Muscle layer of colon (tissue), 2 donors: ENCODE data around the gene PRKG1.

Experiments used
- H3K27ac ChIP-seq: one replicate; pipeline ENCODE4 v1.7.0; 2013; ENCODE audit warnings: low read depth, mild to moderate bottlenecking, low read length, moderate library complexity
- H3K27me3 ChIP-seq, 2 donors: one replicate each; pipeline ENCODE4 v1.7.0; 2013; ENCODE audit warnings: low read length in 2 of 2, mild to moderate bottlenecking in 2 of 2; ENCODE audit not compliant: insufficient read depth in 2 of 2, control insufficient read depth in 1 of 2
- H3K36me3 ChIP-seq: one replicate; pipeline ENCODE4 v1.7.0; 2013; ENCODE audit warnings: mild to moderate bottlenecking, low read length; ENCODE audit not compliant: insufficient read depth
- H3K4me1 ChIP-seq: one replicate; pipeline ENCODE4 v1.7.0; 2013; ENCODE audit warnings: mild to moderate bottlenecking, low read length; ENCODE audit not compliant: insufficient read depth
- H3K4me3 ChIP-seq, 2 donors: one replicate each; pipeline ENCODE4 v1.7.0; 2013; ENCODE audit warnings: low read length in 2 of 2, low read depth in 1 of 2, mild to moderate bottlenecking in 1 of 2, moderate library complexity in 1 of 2
- H3K9ac ChIP-seq: one replicate; pipeline ENCODE4 v1.7.0; 2013; ENCODE audit warnings: low read length
- H3K9me3 ChIP-seq: one replicate; pipeline ENCODE4 v1.7.0; 2013; ENCODE audit warnings: mild to moderate bottlenecking, low read length
- donor health status: abdominal sarcoma.
- donor health status: Adenocarcinoma of cecum.

Gene PRKG1

DNA sequence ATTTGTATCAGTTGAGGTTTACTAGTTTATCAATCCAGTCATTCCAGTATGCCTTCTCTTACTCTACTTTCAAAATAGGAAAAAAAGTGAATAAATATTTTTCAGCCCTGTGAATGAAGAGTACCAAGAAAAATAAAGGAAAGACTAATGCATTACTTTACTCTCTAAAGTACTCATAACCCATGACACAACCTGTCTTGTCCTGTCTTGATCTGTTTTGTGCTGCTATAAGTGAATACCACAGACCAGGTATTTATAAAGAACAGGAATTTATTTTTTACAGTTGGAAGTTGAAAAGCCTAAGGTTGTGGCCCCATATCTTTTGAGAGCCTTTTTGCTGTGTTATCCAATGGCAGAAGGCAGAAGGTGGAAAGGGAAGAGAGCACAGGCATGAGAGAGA is 1045.2 kb downstream of the PRKG1 start:
- Histone ChIP-seq H3K27ac (no peak overlapping the region), H3K36me3 (no peaks in the 10 kb centered on the region), H3K4me3 (no peak overlapping the region), H3K9me3 (no peaks in the 10 kb centered on the region), H3K27me3 (no peaks in the 10 kb centered on the region), H3K4me1 (no peaks in the 10 kb centered on the region), H3K9ac (no peak overlapping the region)

DNA sequence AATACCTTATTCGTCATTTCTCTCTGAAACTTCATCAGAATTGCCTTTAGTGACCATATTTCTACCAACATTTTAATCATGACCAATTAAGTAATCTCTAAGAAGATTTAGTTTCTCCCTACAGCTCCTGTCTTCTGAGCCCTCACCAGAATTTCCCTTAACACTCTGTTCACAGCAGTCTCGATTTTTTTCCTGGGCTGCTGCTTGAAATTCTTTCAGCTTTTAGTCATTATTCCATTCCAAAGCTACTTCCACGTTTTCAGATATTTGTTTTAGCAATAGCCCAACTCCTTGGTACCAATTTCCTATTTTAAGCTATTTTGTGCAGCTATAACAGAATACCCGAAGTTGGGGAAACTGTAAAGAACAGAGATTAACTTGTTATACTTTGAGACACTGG is 1047.4 kb downstream of the PRKG1 start:
- H3K4me3 ChIP-seq, result no peak overlapping the region
- no peak overlapping the region for H3K9ac ChIP-seq
- H3K27me3 ChIP-seq, result no peaks in the 10 kb centered on the region
- no peaks in the 10 kb centered on the region for H3K4me1 ChIP-seq
- H3K36me3 ChIP-seq, result no peaks in the 10 kb centered on the region
- no peak overlapping the region for H3K27ac ChIP-seq
- no peaks in the 10 kb centered on the region for H3K9me3 ChIP-seq

DNA sequence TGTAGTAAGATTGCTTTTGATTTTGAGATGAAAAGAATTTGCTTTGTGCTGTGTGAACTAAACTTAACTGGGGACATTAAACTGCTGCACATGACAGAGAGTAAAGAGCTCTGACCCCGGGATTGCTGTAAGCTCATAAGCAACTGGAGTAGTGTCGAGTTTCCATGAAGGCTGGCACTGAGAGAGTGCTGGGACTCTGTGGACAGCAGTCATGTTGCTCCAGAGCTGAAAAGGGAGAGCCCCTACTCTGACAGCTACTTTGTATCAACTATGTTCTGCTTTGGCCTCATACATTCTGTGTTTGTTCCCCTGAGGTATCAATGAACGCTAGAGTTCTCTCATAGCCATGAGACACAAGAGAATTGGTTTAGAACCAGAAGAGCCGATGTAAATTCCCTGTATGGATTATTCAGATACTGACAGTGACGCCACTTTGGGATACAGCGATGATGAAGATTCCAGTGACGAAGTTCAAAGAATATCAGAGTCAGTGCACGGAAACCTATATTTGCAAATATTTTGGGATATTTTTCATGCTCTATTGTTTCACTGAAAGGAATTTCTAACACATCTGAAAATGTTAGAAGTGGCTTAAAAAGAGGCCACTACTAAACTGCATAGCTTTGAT is 1053.9 kb downstream of the PRKG1 start:
- Histone ChIP-seq H3K27me3 (no peaks in the 10 kb centered on the region), H3K4me1 (no peaks in the 10 kb centered on the region), H3K9ac (no peak overlapping the region), H3K27ac (no peak overlapping the region), H3K4me3 (no peak overlapping the region), H3K36me3 (no peaks in the 10 kb centered on the region), H3K9me3 (no peaks in the 10 kb centered on the region)

DNA sequence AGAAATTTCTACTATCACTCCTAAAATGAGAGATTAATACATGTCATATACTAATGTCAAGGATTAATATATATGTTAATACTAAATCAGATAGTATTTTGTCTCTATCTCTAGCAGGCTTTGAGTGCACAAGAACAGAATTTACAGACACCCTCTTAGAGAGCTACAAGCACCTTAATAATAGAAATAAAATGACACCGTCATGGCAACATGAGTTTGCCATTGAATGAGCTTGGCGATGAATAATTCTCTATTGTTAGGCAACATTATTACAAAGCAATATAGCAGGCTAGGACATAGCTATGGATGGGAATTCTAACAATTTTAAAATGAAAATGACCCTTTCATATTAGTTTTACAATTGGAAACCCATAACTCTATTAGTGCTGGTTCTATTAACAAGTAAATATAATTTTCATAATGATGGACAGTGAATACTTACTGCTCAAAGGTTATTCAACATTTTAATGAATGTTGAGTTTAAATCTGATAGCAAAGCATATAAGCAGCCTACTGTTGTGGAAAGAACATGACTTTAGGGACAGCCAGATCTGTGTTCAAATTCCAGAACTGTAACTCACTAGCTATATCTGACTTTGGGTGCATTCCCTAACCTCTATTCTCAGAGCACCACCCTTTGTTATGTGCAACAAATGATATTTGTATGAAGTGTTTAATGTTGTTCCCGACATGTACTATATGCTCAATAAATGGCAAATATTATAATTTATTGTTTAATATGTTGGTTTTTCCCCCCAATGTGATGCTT is 1055.3 kb downstream of the PRKG1 start:
- Histone ChIP-seq H3K36me3 (no peaks in the 10 kb centered on the region), H3K9ac (no peak overlapping the region), H3K9me3 (no peaks in the 10 kb centered on the region), H3K4me1 (no peaks in the 10 kb centered on the region), H3K27ac (no peak overlapping the region), H3K27me3 (no peaks in the 10 kb centered on the region), H3K4me3 (no peak overlapping the region)

DNA sequence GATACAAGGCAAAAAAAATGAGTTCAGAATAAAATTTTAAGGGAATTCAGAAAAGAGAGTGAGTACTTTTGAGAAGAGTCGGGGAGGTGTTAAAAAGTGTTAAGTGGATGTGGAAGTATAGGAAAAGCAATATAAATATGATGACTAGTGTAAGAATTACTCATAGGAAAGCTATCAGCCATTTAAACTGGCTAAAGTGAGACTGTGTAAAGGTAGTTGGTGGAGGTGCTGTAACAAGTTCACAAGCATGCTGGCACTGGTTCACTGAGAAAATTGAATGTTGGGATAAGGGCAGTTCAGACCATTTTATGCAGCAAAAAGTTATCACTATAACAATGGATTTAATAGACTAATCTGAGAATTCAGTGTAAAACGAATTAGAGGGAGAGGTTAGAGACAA is 1060.8 kb downstream of the PRKG1 start:
- Histone ChIP-seq H3K4me3 (no peak overlapping the region), H3K9me3 (no peaks in the 10 kb centered on the region), H3K4me1 (no peaks in the 10 kb centered on the region), H3K27me3 (no peaks in the 10 kb centered on the region), H3K36me3 (no peaks in the 10 kb centered on the region), H3K9ac (no peak overlapping the region), H3K27ac (no peak overlapping the region)

- no peak overlapping the region for H3K27ac ChIP-seq
- H3K4me3 ChIP-seq, result no peak overlapping the region
- no peak overlapping the region for H3K9ac ChIP-seq
Observed at GRCh38 chr10:52136921-52137320, 1062.6 kb downstream of the PRKG1 start.

GRCh38 chr10:52143338-52143737 is 1069.1 kb downstream of the PRKG1 start:
- Histone ChIP-seq H3K36me3 (no peaks in the 10 kb centered on the region), H3K27me3 (no peaks in the 10 kb centered on the region), H3K4me1 (no peaks in the 10 kb centered on the region), H3K27ac (no peak overlapping the region), H3K4me3 (no peak overlapping the region), H3K9ac (no peak overlapping the region), H3K9me3 (no peaks in the 10 kb centered on the region)

More at GRCh38 chr10:52136921-52137320, 1062.6 kb downstream of the PRKG1 start:
- no peaks in the 10 kb centered on the region for H3K36me3 ChIP-seq
- H3K4me1 ChIP-seq, result no peaks in the 10 kb centered on the region
- no peaks in the 10 kb centered on the region for H3K9me3 ChIP-seq
- no peaks in the 10 kb centered on the region for H3K27me3 ChIP-seq

GRCh38 chr10:52145636-52146035 is 1071.3 kb downstream of the PRKG1 start:
- H3K4me1 ChIP-seq, result no peaks in the 10 kb centered on the region
- H3K27ac ChIP-seq, result no peak overlapping the region
- H3K36me3 ChIP-seq, result no peaks in the 10 kb centered on the region
- no peaks in the 10 kb centered on the region for H3K9me3 ChIP-seq
- H3K27me3 ChIP-seq, result no peaks in the 10 kb centered on the region
- H3K4me3 ChIP-seq, result no peak overlapping the region
- H3K9ac ChIP-seq, result no peak overlapping the region

GRCh38 chr10:52146766-52147165 is 1072.5 kb downstream of the PRKG1 start:
- H3K36me3 ChIP-seq, result no peaks in the 10 kb centered on the region
- no peak overlapping the region for H3K9ac ChIP-seq
- H3K4me1 ChIP-seq, result no peaks in the 10 kb centered on the region
- no peaks in the 10 kb centered on the region for H3K27me3 ChIP-seq
- no peak overlapping the region for H3K27ac ChIP-seq
- no peak overlapping the region for H3K4me3 ChIP-seq
- H3K9me3 ChIP-seq, result no peaks in the 10 kb centered on the region

GRCh38 chr10:52170776-52171175 is 1096.5 kb downstream of the PRKG1 start:
- Histone ChIP-seq H3K36me3 (no peaks in the 10 kb centered on the region), H3K27me3 (no peaks in the 10 kb centered on the region), H3K9me3 (peaks cover 5% of the 10 kb centered on the region), H3K27ac (no peak overlapping the region), H3K4me1 (no peaks in the 10 kb centered on the region), H3K9ac (no peak overlapping the region), H3K4me3 (no peak overlapping the region)

- no peaks in the 10 kb centered on the region for H3K4me1 ChIP-seq
- peaks cover 5% of the 10 kb centered on the region for H3K9me3 ChIP-seq
- no peak overlapping the region for H3K9ac ChIP-seq
- no peak overlapping the region for H3K4me3 ChIP-seq
- no peaks in the 10 kb centered on the region for H3K36me3 ChIP-seq
- no peak overlapping the region for H3K27ac ChIP-seq
- H3K27me3 ChIP-seq, result no peaks in the 10 kb centered on the region
Observed at GRCh38 chr10:52172581-52172980, 1098.3 kb downstream of the PRKG1 start.

DNA sequence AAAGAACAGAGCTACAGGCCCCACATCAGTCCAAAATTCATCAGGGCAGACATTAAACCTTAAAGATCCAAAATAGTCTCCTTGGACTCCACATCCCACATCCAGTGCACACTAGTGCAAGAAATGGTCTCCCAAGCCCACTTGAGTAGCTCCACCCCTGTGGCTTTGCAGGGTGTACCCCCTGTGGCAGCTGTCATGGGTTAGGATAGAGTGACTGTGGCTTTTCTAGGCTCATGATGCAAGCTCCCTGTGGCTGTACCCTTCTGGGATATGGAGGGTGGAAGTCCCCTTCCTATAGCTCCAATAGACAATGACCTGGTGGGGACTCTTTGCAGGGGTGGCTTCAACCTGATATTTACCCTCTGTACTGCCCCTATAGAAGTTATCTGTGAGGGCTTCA is 1111.0 kb downstream of the PRKG1 start:
- H3K27me3 ChIP-seq, result no peaks in the 10 kb centered on the region
- no peaks in the 10 kb centered on the region for H3K9me3 ChIP-seq
- H3K4me3 ChIP-seq, result no peak overlapping the region
- H3K9ac ChIP-seq, result no peak overlapping the region
- H3K4me1 ChIP-seq, result peaks cover 4% of the 10 kb centered on the region
- no peaks in the 10 kb centered on the region for H3K36me3 ChIP-seq
- no peak overlapping the region for H3K27ac ChIP-seq
